CD4-positive, alpha-beta T cell treated with Interleukin-4 for 4 hours (primary cell): ENCODE measurements around the gene BTBD9.
"Not testable (repeated sequence)": the region's sequence is repeated elsewhere in the genome, so short reads cannot be mapped to it uniquely, and the experiment has no call there.

Experiments used
- DNase-seq: peaks from one replicate; pipeline ENCODE4 v3.0.0-alpha.2; 2020

BTBD9 gene

DNA sequence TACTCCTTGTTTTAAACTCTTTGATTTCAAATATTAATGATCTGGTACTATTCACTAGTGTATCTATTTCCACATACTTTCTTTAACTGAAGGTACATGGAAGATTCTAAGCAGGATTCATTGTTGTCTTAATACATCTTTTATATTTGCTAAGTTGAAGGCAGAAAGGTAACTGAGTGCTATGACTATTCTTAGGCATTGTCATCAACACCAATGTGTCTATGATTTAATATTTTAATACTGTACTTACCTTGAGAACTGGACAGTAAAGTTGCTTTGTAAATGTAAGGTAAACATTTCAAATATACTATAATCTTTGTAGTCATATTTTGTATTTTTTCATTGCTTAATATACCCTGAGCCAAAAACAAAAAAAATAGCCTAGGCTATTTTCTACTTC lies 8.9 kb upstream of the BTBD9 start:
- DNase-seq: no peak

DNA sequence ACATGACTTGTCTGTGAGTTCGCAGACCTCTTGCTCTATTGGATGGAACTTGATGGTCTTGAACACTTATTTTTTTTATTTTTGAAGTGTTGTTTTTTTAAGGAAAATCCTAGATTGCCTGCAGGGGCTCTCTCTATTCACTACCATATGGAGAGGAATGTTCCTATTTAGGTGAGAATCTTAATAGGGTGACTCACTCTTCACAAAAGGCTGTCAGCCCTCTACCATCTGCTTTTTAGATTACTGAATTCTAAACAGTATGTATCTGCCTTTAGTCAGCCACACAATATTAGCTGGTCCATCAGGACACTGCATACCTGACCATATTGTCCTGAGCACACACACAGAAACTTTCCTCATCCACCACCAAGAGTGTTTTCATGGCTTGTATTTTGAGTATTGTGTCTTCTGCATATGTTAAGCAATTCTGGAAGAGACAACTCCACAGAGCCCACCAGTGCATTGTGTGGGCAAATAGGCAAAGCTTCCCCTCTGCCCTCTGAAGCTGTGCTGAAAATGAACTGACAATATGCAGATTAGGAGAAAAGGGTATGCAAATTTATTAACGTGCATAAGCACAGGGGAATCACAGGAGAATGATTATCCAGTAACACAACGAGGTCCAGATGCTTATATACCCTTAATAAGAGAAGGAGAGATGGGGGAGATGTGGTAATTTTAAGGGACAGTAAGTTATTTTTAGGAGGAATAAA lies 6.6 kb upstream of the BTBD9 start:
- DNase-seq: no peak

DNA sequence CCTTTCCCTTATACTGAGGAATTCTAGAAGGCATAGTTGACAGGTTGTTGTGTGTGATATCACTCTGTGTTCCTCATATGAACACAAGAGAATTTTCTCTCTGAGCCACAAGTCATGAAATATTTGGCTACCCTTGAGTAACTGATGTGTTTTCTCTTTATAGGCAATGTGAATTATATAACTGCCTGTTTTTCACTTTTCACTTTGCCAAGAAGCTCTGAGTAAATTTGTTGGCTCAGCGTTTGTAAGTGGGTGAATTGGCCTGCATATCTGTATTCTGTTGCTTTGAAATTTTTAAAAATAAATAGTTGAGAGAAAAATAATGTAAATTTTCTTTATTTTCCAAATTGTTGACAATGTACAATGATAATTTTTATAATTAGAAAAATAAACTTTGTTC lies 5.2 kb upstream of the BTBD9 start:
- DNase-seq: no peak

DNA sequence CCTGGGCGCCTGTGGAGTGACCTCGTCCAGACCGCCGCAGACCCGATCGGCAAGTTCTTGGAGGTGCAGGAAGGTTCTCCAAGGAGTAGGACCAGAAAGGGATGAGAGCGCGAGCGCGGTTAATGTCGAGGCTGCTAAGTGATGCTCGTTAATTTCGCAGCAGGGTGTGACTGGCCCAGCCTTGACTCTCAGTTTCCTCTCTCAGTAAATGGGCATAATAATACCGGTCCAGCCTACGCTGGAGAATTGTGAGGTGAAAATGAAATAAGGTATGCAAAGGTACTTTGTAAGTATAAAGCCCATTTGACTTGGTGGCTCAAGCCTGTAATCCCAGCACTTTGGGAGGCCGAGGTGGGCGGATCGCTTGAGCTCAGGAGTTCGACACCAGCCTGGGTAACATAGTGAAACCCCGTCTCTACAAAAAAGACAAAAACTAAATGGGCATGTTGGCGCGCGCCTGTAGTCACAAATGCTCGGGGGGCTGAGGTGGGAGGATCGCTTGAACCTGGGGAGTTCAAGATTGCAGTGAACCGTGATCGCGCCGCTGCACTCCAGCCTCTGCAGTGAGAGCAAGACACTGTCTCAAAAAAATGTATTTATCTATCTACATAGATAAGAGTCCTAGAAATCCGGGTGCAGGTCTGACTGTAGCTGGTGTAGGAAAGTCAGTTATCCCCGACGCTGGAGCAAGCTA lies 634 bp upstream of the BTBD9 start:
- DNase-seq: no peak

DNA sequence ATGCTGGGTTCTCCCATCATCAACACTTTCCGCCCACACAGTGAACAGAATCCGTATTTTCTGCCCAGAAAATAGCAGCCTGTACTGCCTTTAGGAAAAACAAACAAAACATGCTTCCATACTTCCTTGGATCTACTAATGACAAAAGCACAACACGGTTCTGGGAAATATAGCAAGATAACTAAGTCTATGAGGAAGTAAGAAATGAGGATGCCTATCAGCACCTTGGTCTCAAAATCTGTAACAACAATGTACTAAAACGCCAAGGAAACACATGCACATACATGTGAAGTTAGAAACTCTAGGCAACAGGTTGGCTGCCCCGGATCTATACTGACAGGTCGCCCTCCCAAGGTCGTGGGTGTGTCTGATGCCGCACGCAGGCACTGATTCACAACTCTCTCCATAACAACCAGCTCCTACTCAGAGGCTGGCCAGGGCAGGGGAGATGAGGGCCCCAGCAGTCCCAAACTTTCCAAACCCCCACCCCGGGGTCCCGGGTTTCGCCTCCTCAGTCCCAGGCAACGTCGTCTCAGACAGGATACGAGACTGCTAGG lies 710 bp downstream of the BTBD9 start:
- DNase-seq: peak; percentile 63

DNA sequence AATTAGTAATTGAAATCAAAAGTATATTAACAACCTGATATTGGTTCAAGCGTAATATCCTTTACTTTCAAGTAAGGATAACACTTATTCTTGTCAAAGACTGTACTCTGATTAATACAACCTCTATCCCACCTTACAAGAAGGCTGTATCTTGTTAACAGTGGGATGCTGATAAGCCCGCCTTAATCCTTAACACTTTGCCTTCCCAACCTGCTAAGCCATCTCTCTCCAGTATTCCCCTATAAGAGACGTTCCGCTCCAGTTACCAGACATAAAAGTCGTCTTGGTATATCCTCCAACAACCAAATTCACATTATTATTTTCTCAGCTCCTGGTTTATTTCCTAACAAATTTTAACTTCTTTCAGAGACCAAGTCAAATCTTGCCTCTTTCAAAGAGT lies 2.0 kb downstream of the BTBD9 start:
- DNase-seq: no peak

DNA sequence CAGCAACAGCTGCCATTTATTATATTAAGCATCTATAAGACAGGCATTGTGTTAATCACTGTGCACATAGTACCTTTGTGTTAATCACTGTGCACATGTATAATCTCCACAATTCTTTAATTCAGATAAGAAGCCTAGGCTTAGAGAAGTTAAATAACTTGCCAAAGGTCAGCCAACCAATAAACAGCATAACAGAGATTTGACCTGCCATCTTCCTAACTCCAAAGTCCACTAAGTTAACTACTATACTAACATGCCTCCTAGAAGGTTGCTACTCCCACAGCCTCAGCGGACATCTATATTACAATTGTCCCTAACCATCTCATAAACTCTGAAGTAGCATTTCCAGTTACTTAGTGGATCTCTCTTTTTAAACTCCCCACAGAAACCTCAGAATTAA lies 3.7 kb downstream of the BTBD9 start:
- DNase-seq: no peak

DNA sequence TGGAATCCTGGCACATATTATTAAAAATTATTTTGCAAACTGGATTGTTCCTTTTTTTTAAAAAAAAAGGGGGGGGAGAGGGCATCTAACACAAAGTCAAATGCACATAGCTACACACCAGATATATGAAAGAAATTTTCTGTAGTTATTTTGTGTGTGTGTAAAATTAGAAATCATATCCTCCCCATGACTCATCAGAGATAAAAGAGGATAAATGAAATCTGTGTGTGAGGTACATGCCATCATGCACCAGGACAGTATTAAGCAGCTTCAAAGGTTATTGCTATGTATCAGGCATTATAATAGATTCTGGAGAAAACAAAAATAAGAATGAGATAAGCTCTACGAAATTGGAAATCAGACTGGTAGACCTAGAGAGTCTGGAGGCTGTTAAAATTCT lies 5.2 kb downstream of the BTBD9 start:
- peak; percentile 23 for DNase-seq

DNA sequence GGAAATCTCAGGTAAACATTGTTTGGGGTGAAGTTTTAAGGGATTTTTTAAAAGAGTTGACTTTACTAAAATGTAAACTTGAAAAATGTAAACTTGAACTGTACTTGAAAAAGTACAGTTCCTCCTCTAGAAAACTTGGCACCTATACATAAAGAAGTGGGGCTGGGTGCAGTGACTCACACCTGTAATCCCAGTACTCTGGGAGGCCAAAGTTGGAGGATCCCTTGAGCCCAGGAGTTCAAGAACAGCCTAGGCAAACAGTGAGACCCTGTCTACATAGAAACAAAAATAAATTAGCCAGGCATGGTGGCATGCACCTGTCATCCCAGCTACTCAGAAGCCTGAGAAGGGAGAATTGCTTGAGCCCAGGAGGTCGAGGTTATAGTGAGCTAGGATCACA lies 7.2 kb downstream of the BTBD9 start:
- DNase-seq: no peak

DNA sequence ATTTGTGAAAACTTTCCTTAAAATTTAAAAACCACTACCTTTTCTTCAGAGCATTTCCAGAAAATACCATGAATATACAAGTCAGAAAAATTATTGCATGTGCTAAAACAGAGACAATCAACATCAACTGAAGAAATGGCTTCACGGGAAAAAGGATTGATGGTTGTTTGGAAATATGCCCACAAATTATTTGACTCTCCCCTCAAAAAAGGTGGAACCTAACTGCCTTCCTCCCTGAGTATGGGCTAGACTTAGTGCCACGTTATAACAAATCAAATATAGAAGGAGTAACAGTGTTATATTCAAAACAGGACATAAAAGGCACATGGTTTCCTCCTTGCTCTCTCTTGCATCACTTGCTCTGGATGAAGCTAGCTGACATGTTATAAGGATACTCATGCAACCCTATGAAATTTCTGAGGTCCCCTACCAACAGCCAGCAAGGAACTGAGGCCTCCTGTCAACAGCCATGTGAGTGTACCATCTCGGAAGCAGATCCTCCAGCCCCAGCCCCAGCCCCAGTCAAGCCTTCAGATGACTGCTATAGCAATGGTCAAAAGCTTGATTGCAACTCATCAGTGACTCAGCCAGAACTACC lies 8.4 kb downstream of the BTBD9 start:
- no peak for DNase-seq

DNA sequence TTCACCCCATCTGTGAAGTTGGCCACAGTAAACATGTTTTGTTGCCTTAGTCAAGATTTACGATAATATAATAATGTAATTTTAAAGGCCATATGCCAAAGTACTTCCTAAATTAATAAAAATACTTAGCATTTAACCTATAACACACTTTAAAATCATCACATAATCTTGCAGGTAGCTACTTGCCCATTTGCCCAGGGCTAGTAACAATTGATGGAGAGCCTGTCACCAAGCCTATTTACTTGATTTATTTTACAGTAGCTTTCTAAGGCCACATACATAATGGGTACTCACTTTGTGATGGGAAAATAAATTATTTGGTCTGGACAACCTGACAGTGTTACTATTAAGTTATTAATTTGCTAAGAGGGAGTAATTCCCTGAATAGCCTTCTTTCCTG lies 14.5 kb downstream of the BTBD9 start:
- no peak for DNase-seq

DNA sequence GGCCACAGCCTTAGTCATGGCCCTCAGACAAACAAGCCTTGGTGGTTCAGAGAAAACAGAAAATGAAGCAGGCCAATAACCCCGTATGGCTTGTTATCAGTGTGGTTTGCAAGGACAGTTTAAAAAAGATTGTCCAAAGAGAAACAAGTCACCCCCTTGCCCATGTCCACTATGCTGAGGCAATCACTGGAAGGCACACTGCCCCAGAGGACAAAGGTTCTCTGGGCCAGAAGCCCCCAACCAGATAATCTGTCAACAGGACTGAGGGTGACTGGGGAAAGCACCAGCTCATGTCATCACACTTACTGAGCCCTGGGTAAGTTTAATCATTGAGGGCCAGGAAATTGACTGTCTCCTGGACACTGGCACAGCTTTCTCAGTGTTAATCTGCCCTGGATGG lies 20.4 kb downstream of the BTBD9 start:
- DNase-seq: not testable (repeated sequence)

DNA sequence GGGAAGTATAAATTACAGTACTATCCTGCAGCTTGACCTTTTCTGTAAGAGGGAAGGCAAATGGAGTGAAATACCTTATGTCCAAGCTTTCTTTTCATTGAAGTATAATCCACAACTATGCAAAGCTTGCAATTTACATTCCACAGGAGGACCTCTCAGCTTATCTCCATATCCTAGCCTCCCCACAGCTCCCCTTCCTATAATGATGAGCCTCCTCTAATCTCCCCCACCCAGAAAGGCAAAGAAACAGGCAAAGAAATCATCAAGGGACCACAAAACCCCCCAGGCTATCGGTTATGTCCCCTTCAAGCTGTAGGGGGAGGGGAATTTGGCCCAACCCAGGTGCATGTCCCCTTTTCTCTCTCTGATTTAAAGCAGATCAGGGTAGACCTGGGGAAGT lies 21.4 kb downstream of the BTBD9 start:
- DNase-seq: not testable (repeated sequence)

DNA sequence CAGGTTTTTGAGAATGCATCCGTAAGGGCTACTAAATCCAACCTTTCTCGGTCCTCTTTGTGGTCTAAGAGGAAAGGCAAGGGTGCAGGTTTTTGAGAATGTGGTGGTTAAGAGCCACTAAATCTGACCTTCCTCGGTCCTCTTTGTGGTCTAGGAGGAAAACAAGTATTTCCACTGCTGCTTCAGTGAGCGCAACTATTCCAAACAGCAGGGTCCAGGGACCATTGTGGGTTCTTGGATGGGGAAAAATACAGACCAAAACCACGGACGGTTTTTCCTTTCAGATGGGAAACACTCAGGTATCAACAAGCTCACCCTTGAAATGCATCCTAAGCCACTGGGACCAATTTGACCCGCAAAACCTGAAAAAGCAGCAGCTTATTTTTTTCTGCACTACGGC lies 21.9 kb downstream of the BTBD9 start:
- no peak for DNase-seq

DNA sequence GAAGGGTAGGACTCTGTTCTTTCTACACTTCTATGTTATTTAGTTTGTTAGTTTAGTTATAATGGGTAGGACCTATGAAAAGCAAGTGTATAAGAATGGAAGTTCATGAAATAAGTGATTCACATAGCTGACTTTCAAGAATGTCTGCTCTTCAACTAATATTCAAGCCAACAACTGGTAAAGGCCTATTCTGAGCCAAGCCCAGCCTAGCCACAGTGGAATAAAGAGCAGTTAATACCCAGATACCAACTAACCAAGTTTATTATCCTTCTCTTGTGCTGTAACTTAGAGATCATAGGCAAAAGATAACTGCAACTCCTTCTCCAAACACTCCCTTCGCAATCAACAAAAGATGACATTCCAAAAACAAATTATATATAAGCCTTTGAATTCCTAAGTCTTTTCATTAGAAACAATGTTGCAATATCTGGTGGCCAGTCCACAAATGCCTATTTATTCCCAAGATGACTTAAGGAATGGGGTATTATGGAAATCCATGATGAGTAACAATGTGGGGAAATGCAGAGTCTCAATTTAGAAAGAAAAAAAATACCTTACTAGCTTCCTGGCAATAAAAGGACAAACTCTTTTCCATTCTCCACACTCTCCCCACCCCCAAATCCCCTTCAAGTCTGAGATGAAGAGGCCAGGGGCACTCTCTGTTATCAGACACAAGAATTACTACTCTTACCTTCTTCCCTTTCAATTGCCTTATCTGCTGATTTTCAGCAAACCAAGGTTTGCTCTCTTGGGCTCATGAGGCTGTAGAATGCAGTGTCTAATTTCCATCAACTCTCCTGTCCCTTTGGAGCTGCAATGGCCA lies 27.4 kb downstream of the BTBD9 start:
- no peak for DNase-seq

DNA sequence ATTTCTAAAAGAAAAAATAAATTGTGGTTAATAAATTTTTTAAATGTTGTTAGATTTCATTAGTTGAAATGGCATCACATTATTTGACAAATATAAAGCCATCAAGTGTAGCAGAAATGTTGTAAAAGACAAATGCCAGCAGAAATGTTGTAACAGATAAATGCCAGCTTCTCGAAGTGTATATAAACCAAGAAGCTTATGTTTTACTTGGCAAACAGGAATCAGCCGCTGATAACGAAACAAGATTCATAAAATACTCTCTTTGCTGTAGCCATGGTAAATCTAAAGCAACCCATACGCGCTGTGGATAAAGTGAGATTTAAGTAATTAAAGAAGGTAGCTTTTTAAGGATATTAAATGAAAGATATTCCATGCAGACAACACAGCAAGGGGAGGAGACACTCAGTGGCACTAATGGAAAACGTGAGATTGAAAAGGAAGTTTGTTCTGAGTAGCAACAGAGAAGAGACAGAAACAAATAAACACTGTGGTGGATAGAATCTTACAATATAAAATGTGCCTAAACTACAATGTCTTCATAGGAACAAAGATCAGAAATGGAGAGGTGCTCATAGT lies 29.6 kb downstream of the BTBD9 start:
- DNase-seq: no peak

DNA sequence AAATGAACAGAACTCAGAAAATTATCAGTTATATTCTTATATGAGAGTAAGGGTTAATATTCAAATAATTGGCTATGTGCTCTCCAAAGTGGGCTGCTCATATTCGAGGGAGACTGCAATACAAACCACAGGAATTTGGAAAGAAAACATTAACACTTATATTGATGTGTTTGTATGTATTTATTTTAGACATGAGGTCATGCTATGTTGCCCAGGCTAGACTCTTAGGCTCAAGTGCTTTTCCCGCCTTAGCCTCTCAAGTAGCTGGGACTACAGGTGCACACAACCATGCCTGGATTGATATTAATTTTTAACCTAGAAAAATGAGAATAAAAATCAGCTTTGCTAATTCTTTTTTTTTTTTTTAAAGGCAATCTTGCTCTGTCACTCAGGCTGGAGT lies 35.0 kb downstream of the BTBD9 start:
- no peak for DNase-seq

DNA sequence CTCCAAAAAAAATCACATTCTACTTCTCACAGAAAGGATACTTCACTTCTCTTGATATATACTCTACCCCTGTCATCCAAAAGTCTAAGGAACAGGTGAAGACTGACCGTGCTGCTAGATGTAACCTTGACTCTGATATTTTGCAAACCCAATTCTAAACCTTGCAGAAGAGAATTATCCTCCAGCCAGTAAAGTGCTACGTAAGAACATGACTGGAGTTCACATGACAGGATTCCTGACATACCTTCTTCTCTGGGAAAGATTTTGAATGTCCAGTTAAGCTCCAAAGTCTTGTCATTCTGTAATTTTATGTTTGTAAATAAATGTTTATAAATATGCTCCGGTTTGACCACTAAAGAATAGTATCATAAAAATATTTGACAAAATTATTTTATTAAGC lies 35.8 kb downstream of the BTBD9 start:
- DNase-seq: no peak

DNA sequence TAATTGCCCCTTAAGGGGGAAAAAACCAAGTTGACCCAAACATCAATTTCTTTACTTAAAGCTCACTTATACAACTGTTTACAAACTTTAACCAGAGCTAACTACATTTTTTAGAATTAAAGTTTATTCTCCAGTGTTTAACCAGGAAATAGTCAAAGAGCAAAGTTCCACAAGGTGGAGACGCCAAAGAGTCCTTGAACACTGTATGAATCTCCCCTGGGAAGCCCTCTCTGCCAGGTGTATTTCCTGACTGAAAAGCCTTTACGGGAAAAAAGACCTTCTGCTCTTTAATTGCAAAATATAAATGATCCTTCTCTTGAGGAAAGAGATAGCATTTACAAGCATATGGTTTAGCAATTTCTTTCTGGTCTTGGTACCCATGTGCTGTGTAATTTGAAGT lies 36.2 kb downstream of the BTBD9 start:
- DNase-seq: no peak

DNA sequence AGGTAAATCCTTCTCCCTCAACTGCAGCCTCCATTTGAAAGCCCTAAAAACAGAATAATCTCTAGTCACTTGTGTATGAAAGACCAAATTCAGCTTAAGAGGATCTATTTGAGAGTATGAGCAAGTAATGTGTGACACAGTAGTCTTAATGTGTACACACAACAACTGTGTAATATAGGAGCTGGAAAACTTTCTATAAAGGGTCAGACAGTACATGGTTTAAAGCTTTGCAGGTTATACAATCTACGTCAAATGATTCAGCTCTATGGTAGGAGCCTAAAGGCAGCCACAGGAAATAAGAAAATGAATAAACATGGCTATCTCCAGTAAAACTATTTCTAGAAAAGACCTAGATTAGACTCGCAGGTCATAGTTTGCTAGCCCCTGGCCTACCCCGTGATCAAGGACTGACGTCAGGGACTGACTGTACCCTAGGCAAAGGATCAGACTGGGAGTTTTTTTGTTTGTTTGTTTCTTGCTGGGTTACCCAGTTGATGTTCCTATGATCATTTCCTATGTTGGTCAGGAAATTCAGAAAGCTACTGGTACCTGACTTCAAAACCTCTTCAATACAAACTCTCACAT lies 39.7 kb downstream of the BTBD9 start:
- DNase-seq: no peak

DNA sequence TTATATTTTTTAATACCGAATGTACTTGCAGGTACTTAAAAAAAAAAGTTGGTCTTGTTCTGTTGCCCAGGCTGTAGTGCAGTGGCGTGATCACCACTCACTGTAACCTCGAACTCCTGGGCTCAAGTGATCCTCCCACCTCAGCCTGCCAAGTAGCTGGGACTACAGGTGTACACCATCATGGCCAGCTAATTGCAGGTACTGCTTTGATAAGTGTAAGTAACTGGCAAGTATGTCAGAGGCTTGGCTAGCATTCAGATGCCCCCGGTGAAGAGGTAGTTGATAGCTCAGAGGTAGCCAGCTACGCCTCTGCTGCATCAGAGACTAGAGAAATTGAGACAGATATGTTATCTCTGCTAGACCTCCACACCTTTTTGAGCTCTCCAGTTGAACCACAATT lies 40.5 kb downstream of the BTBD9 start:
- DNase-seq: no peak

DNA sequence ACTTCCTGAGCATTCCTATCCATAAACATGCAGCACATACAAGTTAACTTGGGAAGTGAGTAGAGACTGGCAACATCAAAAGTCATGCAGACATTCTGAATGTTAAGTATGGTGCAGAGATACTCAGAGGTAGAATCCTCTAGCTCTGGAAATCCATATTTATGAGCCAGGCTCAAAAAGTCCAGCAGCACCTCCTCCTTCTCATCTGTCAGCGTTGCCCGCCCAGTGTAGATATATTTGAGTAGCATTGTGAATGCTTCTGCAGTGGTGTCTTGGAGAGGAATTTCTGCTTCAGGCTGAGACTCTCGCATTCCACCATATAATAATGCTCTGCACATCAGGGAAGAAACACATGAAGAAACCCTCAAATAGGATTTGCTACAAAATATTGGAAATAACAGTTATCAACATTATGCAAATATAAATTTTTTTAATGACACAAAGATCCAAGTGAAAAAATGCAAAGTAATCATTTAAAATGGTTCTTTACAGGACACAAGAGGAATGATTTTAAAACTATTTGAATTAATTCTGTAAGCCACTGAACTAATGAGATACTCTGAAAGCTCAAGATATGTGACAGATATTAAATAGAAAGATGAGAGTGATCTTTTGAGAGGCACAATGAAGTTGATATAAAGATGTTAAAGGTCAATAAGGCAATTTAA lies 45.6 kb downstream of the BTBD9 start:
- no peak for DNase-seq
